Type B pancreatic cell (in vitro differentiated cells): ENCODE results near the gene TRMO. TPM values are rescaled to one million over a fixed set of nuclear protein-coding genes. Genes with fewer than 3 reads are reported as not detected.

ENCODE experiments used
- DNase-seq: peaks from one replicate; pipeline ENCODE4 v3.0.0; 2021; ENCODE audit warnings: mixed read lengths; ENCODE audit not compliant: unreplicated experiment; ENCODE audit errors: extremely low spot score
- H3K27ac Mint-ChIP-seq: 2 replicates; pipeline ENCODE4 v1.8.0; 2021; ENCODE audit warnings: mild to moderate bottlenecking, mixed read lengths
- H3K27me3 Mint-ChIP-seq: 2 replicates; pipeline ENCODE4 v1.8.0; 2021; ENCODE audit warnings: mixed read lengths
- H3K36me3 Mint-ChIP-seq: 2 replicates; pipeline ENCODE4 v1.8.0; 2021; ENCODE audit warnings: mixed read lengths
- H3K4me1 Mint-ChIP-seq: one replicate; pipeline ENCODE4 v1.8.0; 2021; ENCODE audit warnings: mixed read lengths; ENCODE audit not compliant: unreplicated experiment
- H3K4me3 Mint-ChIP-seq: 2 replicates; pipeline ENCODE4 v1.8.0; 2021; ENCODE audit warnings: mild to moderate bottlenecking, mixed read lengths
- H3K9me3 Mint-ChIP-seq: 2 replicates; pipeline ENCODE4 v1.8.0; 2021; ENCODE audit warnings: mixed read lengths
- total RNA-seq: library from RNA; stranded (reverse); gene quantifications from 2 replicates; pipeline ENCODE4 v1.2.1, GENCODE V29; 2021; ENCODE audit warnings: low replicate concordance
- TF ChIP-seq, protein P1 (sequence below): fragments of 200-600 bp; sonication (generic); conservative IDR thresholded peaks from 2 replicates; pipeline ENCODE4 v1.5.0; 2021; ENCODE audit warnings: antibody characterized with exemption, mild to moderate bottlenecking

The TRMO gene
- total RNA-seq, 1 donor from 2014 or later: 11.3 TPM

DNA sequence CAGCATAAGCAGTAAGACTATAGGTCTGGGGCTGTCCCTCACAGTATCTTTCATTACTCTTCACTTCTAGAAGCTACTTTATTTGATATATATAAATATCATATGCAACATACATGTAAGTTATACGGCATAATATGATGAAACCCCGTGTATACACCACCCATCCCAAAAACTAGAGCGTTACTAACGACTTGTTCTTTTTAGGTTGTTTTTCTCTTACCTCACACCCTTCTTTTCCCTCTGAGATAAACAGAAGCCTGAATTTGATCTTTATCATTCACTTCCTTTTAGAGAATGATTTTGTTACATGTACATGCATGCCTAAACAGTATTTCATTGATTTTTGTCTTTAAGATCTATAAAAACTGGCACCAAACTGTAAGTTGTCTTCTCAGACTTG is 3.7 kb downstream of the TRMO start:
- Mint-ChIP-seq H3K4me1 (peaks cover 16% of the 10 kb centered on the region), H3K4me3 (no peak overlapping the region), H3K36me3 (peaks cover 22% of the 10 kb centered on the region), H3K27me3 (peaks cover 10% of the 10 kb centered on the region), H3K27ac (no peak overlapping the region), H3K9me3 (peaks cover 5% of the 10 kb centered on the region)
- TF ChIP-seq, protein P1, sequence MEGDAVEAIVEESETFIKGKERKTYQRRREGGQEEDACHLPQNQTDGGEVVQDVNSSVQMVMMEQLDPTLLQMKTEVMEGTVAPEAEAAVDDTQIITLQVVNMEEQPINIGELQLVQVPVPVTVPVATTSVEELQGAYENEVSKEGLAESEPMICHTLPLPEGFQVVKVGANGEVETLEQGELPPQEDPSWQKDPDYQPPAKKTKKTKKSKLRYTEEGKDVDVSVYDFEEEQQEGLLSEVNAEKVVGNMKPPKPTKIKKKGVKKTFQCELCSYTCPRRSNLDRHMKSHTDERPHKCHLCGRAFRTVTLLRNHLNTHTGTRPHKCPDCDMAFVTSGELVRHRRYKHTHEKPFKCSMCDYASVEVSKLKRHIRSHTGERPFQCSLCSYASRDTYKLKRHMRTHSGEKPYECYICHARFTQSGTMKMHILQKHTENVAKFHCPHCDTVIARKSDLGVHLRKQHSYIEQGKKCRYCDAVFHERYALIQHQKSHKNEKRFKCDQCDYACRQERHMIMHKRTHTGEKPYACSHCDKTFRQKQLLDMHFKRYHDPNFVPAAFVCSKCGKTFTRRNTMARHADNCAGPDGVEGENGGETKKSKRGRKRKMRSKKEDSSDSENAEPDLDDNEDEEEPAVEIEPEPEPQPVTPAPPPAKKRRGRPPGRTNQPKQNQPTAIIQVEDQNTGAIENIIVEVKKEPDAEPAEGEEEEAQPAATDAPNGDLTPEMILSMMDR: no peak
- DNase-seq: no peak

DNA sequence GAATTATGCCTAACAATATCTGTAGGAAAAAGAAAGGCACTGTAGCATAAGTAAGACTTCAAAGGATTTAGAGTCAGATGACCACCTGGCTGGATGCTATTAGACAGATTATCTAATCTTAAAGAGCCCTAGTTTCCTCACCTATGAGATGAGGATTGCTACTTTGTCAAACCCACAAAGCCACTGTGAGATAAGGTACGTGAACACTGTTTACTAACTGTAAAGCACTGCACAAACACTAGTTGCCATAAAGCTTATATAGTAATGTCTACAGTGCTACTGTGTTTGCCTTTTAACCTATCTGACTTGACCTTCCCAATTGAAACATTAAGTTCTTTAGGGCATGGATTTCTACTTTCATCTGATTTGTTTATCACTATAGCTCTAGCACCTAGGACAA is 10.3 kb downstream of the TRMO start:
- DNase-seq: no peak
- H3K27ac Mint-ChIP-seq: no peak overlapping the region
- TF ChIP-seq, protein P1: no peak
- no peaks in the 10 kb centered on the region for H3K27me3 Mint-ChIP-seq
- no peaks in the 10 kb centered on the region for H3K9me3 Mint-ChIP-seq
- H3K36me3 Mint-ChIP-seq: peaks cover 29% of the 10 kb centered on the region
- no peak overlapping the region for H3K4me3 Mint-ChIP-seq
- H3K4me1 Mint-ChIP-seq: peaks cover 5% of the 10 kb centered on the region

DNA sequence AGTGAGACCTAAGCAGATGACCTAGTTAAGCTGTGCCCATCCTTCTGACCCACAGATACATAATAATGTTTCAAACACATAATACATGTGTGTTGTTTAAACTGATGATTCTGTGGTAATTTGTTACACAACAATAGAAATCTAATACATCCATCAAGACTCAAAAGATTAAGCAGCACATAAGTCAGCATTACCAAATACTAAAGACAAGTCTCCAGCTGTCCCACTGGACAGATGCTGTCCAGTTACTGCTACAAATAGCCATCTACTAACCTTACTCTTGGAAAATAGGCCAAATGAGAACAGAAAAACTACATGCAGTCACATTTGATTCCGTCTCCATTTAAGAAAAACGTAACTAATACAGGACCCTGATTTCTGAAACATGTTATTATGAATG is 10.8 kb downstream of the TRMO start:
- DNase-seq: no peak
- H3K27ac Mint-ChIP-seq: no peak overlapping the region

DNA sequence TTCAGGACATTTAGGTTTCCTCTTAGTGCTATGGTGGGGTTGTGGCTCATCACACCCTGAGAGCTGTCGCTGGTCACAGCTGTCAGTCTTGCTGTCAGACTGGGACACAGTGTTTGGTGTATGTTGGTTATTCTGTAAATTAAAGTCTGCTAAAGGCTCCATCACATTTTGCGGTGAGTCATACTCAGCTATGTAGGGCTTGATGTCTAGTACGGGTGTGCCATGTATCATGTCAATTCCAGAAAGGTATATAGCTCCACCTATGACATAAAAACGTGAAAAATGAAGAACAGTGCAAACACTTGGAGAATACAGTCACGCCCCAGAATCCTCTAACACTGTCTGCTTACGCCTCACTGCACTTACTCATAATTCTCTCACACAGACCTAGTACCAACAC is 11.9 kb downstream of the TRMO start:
- H3K36me3 Mint-ChIP-seq: peaks cover 28% of the 10 kb centered on the region
- peaks cover 5% of the 10 kb centered on the region for H3K4me1 Mint-ChIP-seq
- peak overlapping the region; percentile 88 for H3K27ac Mint-ChIP-seq
- TF ChIP-seq, protein P1: no peak
- no peak for DNase-seq
- no peaks in the 10 kb centered on the region for H3K27me3 Mint-ChIP-seq
- H3K9me3 Mint-ChIP-seq: no peaks in the 10 kb centered on the region
- peak overlapping the region; percentile 54 for H3K4me3 Mint-ChIP-seq

More for the DNA sequence above, 10.8 kb downstream of the TRMO start:
- Mint-ChIP-seq H3K4me3 (no peak overlapping the region), H3K36me3 (peaks cover 27% of the 10 kb centered on the region), H3K9me3 (no peaks in the 10 kb centered on the region), H3K27me3 (no peaks in the 10 kb centered on the region), H3K4me1 (peaks cover 5% of the 10 kb centered on the region)
- TF ChIP-seq, protein P1: no peak

DNA sequence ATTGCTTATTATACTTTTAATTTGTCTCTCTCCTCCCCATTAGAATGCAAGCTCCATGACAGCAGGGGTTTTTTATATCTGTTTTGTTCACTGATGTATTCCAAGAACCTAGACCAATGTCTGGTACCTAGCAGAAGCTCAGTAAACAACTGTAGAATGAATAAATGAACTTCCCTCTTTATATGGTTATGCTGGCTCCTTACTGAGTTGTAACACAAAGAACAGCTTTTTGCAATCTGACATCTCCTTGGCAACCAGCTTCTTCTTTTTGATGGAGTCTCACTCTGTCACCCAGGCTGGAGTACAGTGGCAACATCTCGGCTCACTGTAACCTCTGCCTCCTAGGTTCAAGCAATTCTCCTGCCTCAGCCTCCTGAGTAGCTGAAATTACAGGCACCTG is 13.6 kb downstream of the TRMO start:
- TF ChIP-seq, protein P1: no peak
- Mint-ChIP-seq H3K27me3 (no peaks in the 10 kb centered on the region), H3K4me1 (peaks cover 5% of the 10 kb centered on the region)

DNA sequence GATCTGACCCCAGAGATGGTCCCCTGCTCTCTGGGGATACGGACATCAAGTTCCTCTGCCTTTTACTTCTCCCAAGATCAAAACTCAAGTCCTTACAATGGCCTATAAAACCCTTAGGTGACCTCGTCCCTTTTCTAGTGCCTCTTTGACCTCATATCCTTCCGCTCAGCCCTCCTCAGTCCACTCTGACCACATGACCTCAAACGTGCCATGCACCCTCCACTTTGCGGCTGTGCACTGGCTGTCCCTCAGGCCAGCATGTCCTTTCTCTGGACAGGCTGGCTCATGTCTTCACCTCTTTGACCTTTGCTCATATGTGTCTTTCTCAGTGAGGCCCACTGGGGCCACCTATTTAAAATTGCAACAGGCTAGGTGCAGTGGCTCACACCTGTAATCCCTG is 14.7 kb downstream of the TRMO start:
- Mint-ChIP-seq H3K4me3 (no peak overlapping the region), H3K4me1 (peaks cover 5% of the 10 kb centered on the region), H3K27me3 (no peaks in the 10 kb centered on the region), H3K9me3 (no peaks in the 10 kb centered on the region), H3K36me3 (peaks cover 33% of the 10 kb centered on the region), H3K27ac (no peak overlapping the region)
- DNase-seq: no peak
- TF ChIP-seq, protein P1: no peak

More for the DNA sequence above, 13.6 kb downstream of the TRMO start:
- Mint-ChIP-seq H3K4me3 (no peak overlapping the region), H3K9me3 (no peaks in the 10 kb centered on the region), H3K27ac (no peak overlapping the region), H3K36me3 (peaks cover 30% of the 10 kb centered on the region)
- DNase-seq: no peak
